Smooth muscle cell (in vitro differentiated cells): ENCODE measurements around the gene ODAD4. TPM values are rescaled to one million over a fixed set of nuclear protein-coding genes. Genes with fewer than 3 reads are reported as not detected.

Experiments used
- DNase-seq: peaks from one replicate; lab custom pipeline; 2025; ENCODE audit not compliant: unreplicated experiment; lab: John Stamatoyannopoulos, UW
- H2AFZ ChIP-seq: fragments of 200-600 bp; sonication (generic); 2 replicates; pipeline ENCODE4 v1.6.0; 2016; ENCODE audit warnings: antibody characterized with exemption, low read depth, mild to moderate bottlenecking
- H3F3A ChIP-seq: fragments of 200-600 bp; sonication (generic); 2 replicates; pipeline ENCODE4 v1.6.0; 2017; ENCODE audit warnings: antibody characterized with exemption, low read depth
- H3K27ac ChIP-seq: fragments of 200-600 bp; sonication (generic); 2 replicates; pipeline ENCODE4 v1.5.1; 2016; ENCODE audit warnings: low read depth, mild to moderate bottlenecking
- H3K27me3 ChIP-seq: fragments of 200-600 bp; sonication (generic); 2 replicates; pipeline ENCODE4 v1.6.1; 2016; ENCODE audit warnings: low read depth, mild to moderate bottlenecking
- H3K36me3 ChIP-seq: fragments of 200-600 bp; sonication (generic); 2 replicates; pipeline ENCODE4 v1.5.1; 2016; ENCODE audit warnings: low read depth
- H3K4me1 ChIP-seq: fragments of 200-600 bp; sonication (generic); 2 replicates; pipeline ENCODE4 v1.5.1; 2016; ENCODE audit warnings: low read depth
- H3K4me2 ChIP-seq: fragments of 200-600 bp; sonication (generic); 2 replicates; pipeline ENCODE4 v1.6.0; 2016; ENCODE audit warnings: mild to moderate bottlenecking
- H3K4me3 ChIP-seq: fragments of 200-600 bp; sonication (generic); 2 replicates; pipeline ENCODE4 v1.5.1; 2016; ENCODE audit warnings: mild to moderate bottlenecking
- H3K79me2 ChIP-seq: fragments of 200-600 bp; sonication (generic); 2 replicates; pipeline ENCODE4 v1.6.0; 2016; ENCODE audit warnings: low read depth, mild to moderate bottlenecking
- H3K9ac ChIP-seq: fragments of 200-600 bp; sonication (generic); 2 replicates; pipeline ENCODE4 v1.6.0; 2016; ENCODE audit warnings: low read depth
- H3K9me3 ChIP-seq: fragments of 200-600 bp; sonication (generic); replicated peaks from 2 replicates; pipeline ENCODE4 v1.5.1; 2016; ENCODE audit warnings: low read depth
- H4K20me1 ChIP-seq: fragments of 200-600 bp; sonication (generic); 2 replicates; pipeline ENCODE4 v1.6.0; 2016; ENCODE audit warnings: low read depth
- CTCF ChIP-seq: fragments of 200-600 bp; sonication (generic); IDR thresholded peaks from 2 replicates; pipeline ENCODE4 v1.5.1; 2017; ENCODE audit warnings: borderline replicate concordance, mild to moderate bottlenecking, antibody characterized with exemption; ENCODE audit not compliant: insufficient read depth, poor library complexity, severe bottlenecking
- WGBS: methylation state at CpG from one replicate; pipeline ENCODE4 v1.1.7; 2016; ENCODE audit warnings: low lambda C conversion rate; 5-methylcytosine and 5-hydroxymethylcytosine counted together
- polyA plus RNA-seq: library from polyadenylated mRNA; unstranded; fragments of >200 nt; fragmentation: Nextera tagmentation; extraction: Ambion mirVana; gene quantifications from 2 replicates; pipeline ENCODE4 v1.2.1, GENCODE V29; 2016
- total RNA-seq: library from RNA; depleted of rRNA; stranded (reverse); fragments of >200 nt; gene quantifications from 2 replicates; pipeline ENCODE4 v1.2.3, GENCODE V29; 2014

Gene ODAD4
- total and polyA plus RNA-seq, 2 experiments from 2014 or later = 1.5 to 3.2 TPM

- H3K36me3 ChIP-seq = no peaks in the 10 kb centered on the region
Observed at GRCh38 chr17:41948762-41949460, 18.5 kb downstream of the ODAD4 start.

DNA sequence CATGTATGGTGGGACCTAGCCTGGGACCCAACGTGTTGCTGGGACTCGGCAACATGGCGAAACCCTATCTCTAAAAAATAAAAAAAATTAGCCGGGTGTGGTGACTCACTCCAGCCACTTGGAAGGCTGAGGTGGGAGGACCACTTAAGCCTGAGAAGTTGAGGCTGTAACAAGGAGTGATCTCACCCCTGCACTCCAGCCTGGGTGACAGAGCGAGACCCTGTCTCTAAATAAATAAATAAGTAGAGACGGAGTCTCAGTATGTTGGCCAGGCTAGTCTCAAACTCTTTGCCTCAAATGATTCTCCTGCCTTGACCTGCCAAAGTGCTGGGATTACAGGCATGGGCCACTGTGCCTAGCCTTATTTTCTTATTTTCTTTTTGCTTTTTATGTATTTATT lies 26.1 kb downstream of the ODAD4 start:
- Histone ChIP-seq H3K4me3 (no peak overlapping the region), H4K20me1 (no peaks in the 10 kb centered on the region), H3K27ac (no peak overlapping the region), H3K9me3 (no peaks in the 10 kb centered on the region), H3K9ac (no peak overlapping the region), H3K79me2 (no peaks in the 10 kb centered on the region), H3K4me2 (no peak overlapping the region), H3K36me3 (no peaks in the 10 kb centered on the region), H3K27me3 (no peaks in the 10 kb centered on the region), H3K4me1 (peaks cover 9% of the 10 kb centered on the region), H2AFZ (no peak overlapping the region), H3F3A (no peaks in the 10 kb centered on the region)
- 77% methylated on average over 6 of the region's 6 CpGs for WGBS
- TF ChIP-seq CTCF = no peak
- DNase-seq = no peak

More at GRCh38 chr17:41948762-41949460, 18.5 kb downstream of the ODAD4 start:
- no peaks in the 10 kb centered on the region for H3K9me3 ChIP-seq
- no peak overlapping the region for H3K4me3 ChIP-seq
- no peak overlapping the region for H3K27ac ChIP-seq
- no peak overlapping the region for H3K4me2 ChIP-seq
- WGBS = 91% methylated on average over 11 of the region's 11 CpGs
- no peaks in the 10 kb centered on the region for H3K4me1 ChIP-seq
- no peaks in the 10 kb centered on the region for H3K79me2 ChIP-seq
- no peak overlapping the region for H2AFZ ChIP-seq
- H4K20me1 ChIP-seq = no peaks in the 10 kb centered on the region
- no peak overlapping the region for H3K9ac ChIP-seq
- TF ChIP-seq CTCF = no peak
- H3K27me3 ChIP-seq = no peaks in the 10 kb centered on the region
- H3F3A ChIP-seq = no peaks in the 10 kb centered on the region
- no peak for DNase-seq

GRCh38 chr17:41957031-41957868 lies 26.8 kb downstream of the ODAD4 start:
- H3K9ac ChIP-seq = no peak overlapping the region
- H3K4me1 ChIP-seq = peaks cover 9% of the 10 kb centered on the region
- no peaks in the 10 kb centered on the region for H3K36me3 ChIP-seq
- H3K4me2 ChIP-seq = no peak overlapping the region
- WGBS = 65% methylated on average over 11 of the region's 11 CpGs
- no peaks in the 10 kb centered on the region for H4K20me1 ChIP-seq
- no peaks in the 10 kb centered on the region for H3K27me3 ChIP-seq
- no peak overlapping the region for H3K27ac ChIP-seq
- H3K9me3 ChIP-seq = no peaks in the 10 kb centered on the region
- TF ChIP-seq CTCF = no peak
- no peak for DNase-seq
- H3K79me2 ChIP-seq = no peaks in the 10 kb centered on the region
- no peak overlapping the region for H3K4me3 ChIP-seq
- H3F3A ChIP-seq = no peaks in the 10 kb centered on the region
- H2AFZ ChIP-seq = no peak overlapping the region
